Body of pancreas (tissue), 4 donors: ENCODE results near the gene TSC22D2. TPM values are rescaled to one million over a fixed set of nuclear protein-coding genes. Genes with fewer than 3 reads are reported as not detected.

Experiments
- ATAC-seq: fragments of 150-250 bp; one replicate; pipeline ENCODE4 v1.9.1; 2016
- DNase-seq, 4 donors: peaks; one replicate each; pipeline ENCODE4 v3.0.0-alpha.2; 2019
- H3K27ac ChIP-seq, 4 donors: fragments of 200-600 bp; sonication (generic); 1 replicate in 3 of 4; 2 replicates in 1 of 4; pipeline versions ENCODE4 v1.5.1 to v1.6.1; 2016 to 2019; ENCODE audit warnings: mild to moderate bottlenecking in 1 of 4, mixed read lengths in 1 of 4, moderate library complexity in 1 of 4
- H3K27me3 ChIP-seq, 2 donors: fragments of 200-600 bp; sonication (generic); one replicate each; pipeline ENCODE4 v1.6.0; 2016; ENCODE audit warnings: mild to moderate bottlenecking in 1 of 2
- H3K36me3 ChIP-seq, 2 donors: fragments of 200-600 bp; sonication (generic); replicated peaks in 1 of 2; 2 replicates each; pipeline ENCODE4 v1.5.1; 2016; ENCODE audit warnings: low read depth in 2 of 2; ENCODE audit not compliant: insufficient read depth in 1 of 2
- H3K4me1 ChIP-seq: fragments of 200-600 bp; sonication (generic); one replicate; pipeline ENCODE4 v1.6.0; 2016
- H3K4me3 ChIP-seq, 2 donors: fragments of 200-600 bp; sonication (generic); 1 replicate in 1 of 2; 2 replicates in 1 of 2; pipeline ENCODE4 v1.5.1; 2016 to 2019
- H3K9me3 ChIP-seq, 3 donors: fragments of 200-600 bp; sonication (generic); 1 replicate in 2 of 3; 2 replicates in 1 of 3; pipeline ENCODE4 v1.5.1; 2016
- CTCF ChIP-seq, 7 experiments: fragments of 450-650 bp in 4 of 7; fragments of 200-600 bp in 3 of 7; sonication (generic) in 3 of 7; IDR thresholded peaks; one replicate each; pipeline ENCODE4 v1.5.1; 2016 to 2019; ENCODE audit warnings: antibody characterized with exemption in 7 of 7
- POLR2A ChIP-seq, 3 donors: fragments of 450-650 bp; IDR thresholded peaks; one replicate each; pipeline ENCODE4 v1.6.1; 2016; ENCODE audit warnings: antibody characterized with exemption in 3 of 3, mild to moderate bottlenecking in 2 of 3
- WGBS, 2 donors: methylation state at CpG; one replicate each; pipeline ENCODE4 v1.1.5; 2017; 5-methylcytosine and 5-hydroxymethylcytosine counted together
- intact Hi-C: fragments of 100-400 bp; cut with DNase I; formaldehyde crosslinking; loops from one replicate; pipeline ENCODE4 v1.15.1; 2023
- total RNA-seq, 2 donors: library from RNA; depleted of rRNA; stranded (reverse); fragments of >200 nt; gene quantifications; one replicate each; pipeline ENCODE4 v1.1.0, GENCODE V29; 2016

Gene TSC22D2
- total RNA-seq, 2 donors from 2014 or later, result 9.1 to 15.8 TPM

- ATAC-seq (no peak), DNase-seq (no peak)
- Histone ChIP-seq H3K36me3 (no peaks in the 10 kb centered on the region), H3K4me1 (no peaks in the 10 kb centered on the region), H3K4me3 (no peak overlapping the region), H3K9me3 (no peaks in the 10 kb centered on the region), H3K27me3 (no peaks in the 10 kb centered on the region), H3K27ac (no peak overlapping the region)
- intact Hi-C loops, result no loop called here
- no peak for TF ChIP-seq CTCF (IDR thresholded peaks at IDR 0.05)
- TF ChIP-seq POLR2A (IDR thresholded peaks at IDR 0.05), result no peak
Measured at GRCh38 chr3:150391161-150391560, 16.9 kb upstream of the TSC22D2 start.

GRCh38 chr3:150393745-150394144 lies 14.4 kb upstream of the TSC22D2 start:
- intact Hi-C loops, result no loop called here
- no peak for DNase-seq
- TF ChIP-seq POLR2A (IDR thresholded peaks at IDR 0.05) (no peak), CTCF (IDR thresholded peaks at IDR 0.05) (no peak)
- 29 to 70% methylated on average over 1 of the region's 1 CpG for WGBS, 2 donors
- ATAC-seq, result no peak
- H3K9me3 ChIP-seq, result no peaks in the 10 kb centered on the region
- no peaks in the 10 kb centered on the region for H3K4me1 ChIP-seq
- H3K4me3 ChIP-seq, result no peak overlapping the region
- H3K36me3 ChIP-seq, result no peaks in the 10 kb centered on the region
- H3K27ac ChIP-seq, result no peak overlapping the region
- no peaks in the 10 kb centered on the region for H3K27me3 ChIP-seq

GRCh38 chr3:150394606-150395005 lies 13.5 kb upstream of the TSC22D2 start:
- 80 to 98% methylated on average over 2 of the region's 2 CpGs for WGBS, 2 donors
- H3K4me1 ChIP-seq, result no peaks in the 10 kb centered on the region
- no peak overlapping the region for H3K4me3 ChIP-seq
- intact Hi-C loops, result no loop called here
- no peaks in the 10 kb centered on the region for H3K9me3 ChIP-seq
- ATAC-seq (no peak), DNase-seq (no peak)
- H3K27me3 ChIP-seq, result no peaks in the 10 kb centered on the region
- no peak overlapping the region for H3K27ac ChIP-seq
- H3K36me3 ChIP-seq, result no peaks in the 10 kb centered on the region
- TF ChIP-seq POLR2A (IDR thresholded peaks at IDR 0.05) (no peak), CTCF (IDR thresholded peaks at IDR 0.05) (no peak)

GRCh38 chr3:150396491-150396890 lies 11.6 kb upstream of the TSC22D2 start:
- ATAC-seq (no peak), DNase-seq (no peak)
- H3K27ac ChIP-seq, result no peak overlapping the region
- intact Hi-C loops, result no loop called here
- H3K4me3 ChIP-seq, result no peak overlapping the region
- 0 to 44% methylated on average over 1 of the region's 1 CpG for WGBS, 2 donors
- TF ChIP-seq CTCF (IDR thresholded peaks at IDR 0.05) (no peak), POLR2A (IDR thresholded peaks at IDR 0.05) (no peak)
- no peaks in the 10 kb centered on the region for H3K36me3 ChIP-seq
- no peaks in the 10 kb centered on the region for H3K9me3 ChIP-seq
- no peaks in the 10 kb centered on the region for H3K27me3 ChIP-seq
- peaks cover 9% of the 10 kb centered on the region for H3K4me1 ChIP-seq

- Histone ChIP-seq H3K27ac (no peak overlapping the region), H3K4me3 (no peak overlapping the region), H3K4me1 (peaks cover 12% of the 10 kb centered on the region), H3K27me3 (no peaks in the 10 kb centered on the region), H3K36me3 (no peaks in the 10 kb centered on the region), H3K9me3 (no peaks in the 10 kb centered on the region)
- WGBS, 2 donors, result 87 to 89% methylated on average over 3 of the region's 3 CpGs
- intact Hi-C loops, result no loop called here
- TF ChIP-seq CTCF (IDR thresholded peaks at IDR 0.05) (no peak), POLR2A (IDR thresholded peaks at IDR 0.05) (no peak)
- ATAC-seq (no peak), DNase-seq (no peak)
Measured at GRCh38 chr3:150396956-150397550, 11.0 kb upstream of the TSC22D2 start.
